CD8-positive, alpha-beta memory T cell (primary cell): ENCODE data around the gene EGFR. TPM values are rescaled to one million over a fixed set of nuclear protein-coding genes. Genes with fewer than 3 reads are reported as not detected.

Experiments
- CTCF ChIA-PET: fragments of 350-600 bp; sonication (Branson Sonifier 250); formaldehyde crosslinking; loops from one replicate; lab custom pipeline; 2021; ENCODE audit warnings: antibody characterized with exemption; lab: Charles Lee
- POLR2A ChIA-PET: fragments of 350-600 bp; sonication (Branson Sonifier 250); formaldehyde crosslinking; loops from one replicate; lab custom pipeline; 2021; ENCODE audit warnings: antibody characterized with exemption; lab: Charles Lee
- DNase-seq, 5 donors: peaks; one replicate each; pipeline versions ENCODE4 v3.0.0 to v3.0.0-alpha.2; 2020 to 2022; ENCODE audit warnings: mixed read lengths in 1 of 5
- H3K27ac ChIP-seq: one replicate; pipeline ENCODE4 v1.7.0; 2013; ENCODE audit warnings: low read depth, mild to moderate bottlenecking, low read length, moderate library complexity
- H3K27me3 ChIP-seq: 2 replicates; pipeline ENCODE4 v1.7.0; 2013; ENCODE audit warnings: low read length, mild to moderate bottlenecking; ENCODE audit not compliant: insufficient read depth, poor library complexity, severe bottlenecking
- H3K36me3 ChIP-seq: 2 replicates; pipeline ENCODE4 v1.7.0; 2013; ENCODE audit warnings: mild to moderate bottlenecking, low read length, moderate library complexity; ENCODE audit not compliant: insufficient read depth
- H3K4me1 ChIP-seq: 2 replicates; pipeline ENCODE4 v1.7.0; 2013; ENCODE audit warnings: mild to moderate bottlenecking, low read length, moderate library complexity; ENCODE audit not compliant: insufficient read depth
- H3K4me3 ChIP-seq: 2 replicates; pipeline ENCODE4 v1.7.0; 2013; ENCODE audit warnings: mild to moderate bottlenecking, low read length
- H3K9me3 ChIP-seq: 2 replicates; pipeline ENCODE4 v1.7.0; 2013; ENCODE audit warnings: mild to moderate bottlenecking, low read length
- H3K27ac Mint-ChIP-seq, 8 donors: one replicate each; pipeline ENCODE4 v1.8.0; 2020 to 2021; ENCODE audit warnings: mixed read lengths in 8 of 8, mild to moderate bottlenecking in 6 of 8, inconsistent platforms in 3 of 8, moderate library complexity in 3 of 8
- H3K27me3 Mint-ChIP-seq, 2 donors: one replicate each; pipeline ENCODE4 v1.8.0; 2020 to 2021; ENCODE audit warnings: mixed read lengths in 2 of 2, mild to moderate bottlenecking in 1 of 2, moderate library complexity in 1 of 2
- H3K36me3 Mint-ChIP-seq, 3 donors: one replicate each; pipeline ENCODE4 v1.8.0; 2020 to 2021; ENCODE audit warnings: mixed read lengths in 3 of 3, inconsistent platforms in 1 of 3, mild to moderate bottlenecking in 1 of 3
- H3K4me1 Mint-ChIP-seq, 3 donors: one replicate each; pipeline ENCODE4 v1.8.0; 2020 to 2021; ENCODE audit warnings: mixed read lengths in 3 of 3, inconsistent platforms in 1 of 3, mild to moderate bottlenecking in 1 of 3
- H3K4me3 Mint-ChIP-seq, 7 donors: one replicate each; pipeline ENCODE4 v1.8.0; 2020 to 2021; ENCODE audit warnings: mixed read lengths in 7 of 7, mild to moderate bottlenecking in 6 of 7, moderate library complexity in 4 of 7, inconsistent platforms in 2 of 7
- H3K9me3 Mint-ChIP-seq, 5 donors: one replicate each; pipeline ENCODE4 v1.8.0; 2020 to 2022; ENCODE audit warnings: mixed read lengths in 5 of 5, mild to moderate bottlenecking in 3 of 5, moderate library complexity in 2 of 5, inconsistent platforms in 1 of 5
- polyA plus RNA-seq: library from polyadenylated mRNA; unstranded; fragments of 300-500 nt; fragmentation: Illumina TruSeq; gene quantifications from one replicate; pipeline ENCODE4 v1.2.3, GENCODE V29; 2021
- total RNA-seq, 2 experiments: library from RNA; stranded (reverse); gene quantifications; one replicate each; pipeline ENCODE4 v1.2.3, GENCODE V29; 2021

Gene EGFR
- total and polyA plus RNA-seq, 3 experiments from 2014 or later: not detected

- no peak overlapping the region for H3K27ac Mint-ChIP-seq
- no peaks in the 10 kb centered on the region for H3K9me3 Mint-ChIP-seq
- POLR2A ChIA-PET: no interaction called here
Observed at GRCh38 chr7:55112056-55112455, 93.2 kb downstream of the EGFR start.

GRCh38 chr7:55113760-55114540 lies 95.1 kb downstream of the EGFR start:
- Histone ChIP-seq H3K4me3 (no peak overlapping the region), H3K36me3 (no peaks in the 10 kb centered on the region), H3K9me3 (no peaks in the 10 kb centered on the region), H3K27ac (no peak overlapping the region), H3K4me1 (no peaks in the 10 kb centered on the region), H3K27me3 (no peaks in the 10 kb centered on the region)
- Mint-ChIP-seq H3K36me3 (no peaks in the 10 kb centered on the region), H3K4me1 (peaks cover 8 to 11% (median 10%) of the 10 kb centered on the region in 3 donors), H3K4me3 (peak overlapping the region in 4 of 7 donors; percentile 6 to 57 (median 32)), H3K27ac (no peak overlapping the region), H3K27me3 (peaks cover 6 to 32% of the 10 kb centered on the region in 2 donors), H3K9me3 (no peaks in the 10 kb centered on the region)
- peak in 1 of 5 donors; percentile 9 for DNase-seq
- ChIA-PET POLR2A (no interaction called here), CTCF (no interaction called here)

More at GRCh38 chr7:55112056-55112455, 93.2 kb downstream of the EGFR start:
- Histone ChIP-seq H3K36me3 (no peaks in the 10 kb centered on the region), H3K27me3 (no peaks in the 10 kb centered on the region), H3K9me3 (no peaks in the 10 kb centered on the region), H3K4me3 (no peak overlapping the region), H3K4me1 (no peaks in the 10 kb centered on the region), H3K27ac (no peak overlapping the region)
- Mint-ChIP-seq H3K27me3 (peaks cover 12 to 43% of the 10 kb centered on the region in 2 donors), H3K36me3 (peaks cover 0 to 3% (median 0%) of the 10 kb centered on the region in 3 donors), H3K4me1 (peaks cover 8 to 11% (median 10%) of the 10 kb centered on the region in 3 donors), H3K4me3 (no peak overlapping the region)
- no peak for DNase-seq
- CTCF ChIA-PET: no interaction called here

- Mint-ChIP-seq H3K27ac (no peak overlapping the region), H3K27me3 (peaks cover 6 to 14% of the 10 kb centered on the region in 2 donors), H3K9me3 (no peaks in the 10 kb centered on the region), H3K4me3 (no peak overlapping the region), H3K4me1 (peaks cover 8 to 11% (median 10%) of the 10 kb centered on the region in 3 donors), H3K36me3 (no peaks in the 10 kb centered on the region)
- H3K9me3 ChIP-seq: no peaks in the 10 kb centered on the region
- no peak overlapping the region for H3K4me3 ChIP-seq
- CTCF ChIA-PET: no interaction called here
- DNase-seq: no peak
- no peaks in the 10 kb centered on the region for H3K36me3 ChIP-seq
- H3K27ac ChIP-seq: no peak overlapping the region
- H3K27me3 ChIP-seq: no peaks in the 10 kb centered on the region
- no peaks in the 10 kb centered on the region for H3K4me1 ChIP-seq
- POLR2A ChIA-PET: no interaction called here
Observed at GRCh38 chr7:55117286-55117685, 98.5 kb downstream of the EGFR start.

GRCh38 chr7:55118426-55118825 lies 99.6 kb downstream of the EGFR start:
- no peak for DNase-seq
- Mint-ChIP-seq H3K4me3 (no peak overlapping the region), H3K27ac (no peak overlapping the region), H3K27me3 (peaks cover 8 to 14% of the 10 kb centered on the region in 2 donors), H3K4me1 (peaks cover 5 to 7% (median 6%) of the 10 kb centered on the region in 3 donors), H3K36me3 (no peaks in the 10 kb centered on the region), H3K9me3 (no peaks in the 10 kb centered on the region)
- Histone ChIP-seq H3K4me3 (no peak overlapping the region), H3K9me3 (no peaks in the 10 kb centered on the region), H3K27me3 (no peaks in the 10 kb centered on the region), H3K4me1 (no peaks in the 10 kb centered on the region), H3K27ac (no peak overlapping the region), H3K36me3 (no peaks in the 10 kb centered on the region)
- CTCF ChIA-PET: no interaction called here
- POLR2A ChIA-PET: no interaction called here

GRCh38 chr7:55119571-55119970 lies 100.8 kb downstream of the EGFR start:
- Histone ChIP-seq H3K36me3 (no peaks in the 10 kb centered on the region), H3K4me3 (no peak overlapping the region), H3K27ac (no peak overlapping the region), H3K4me1 (no peaks in the 10 kb centered on the region), H3K27me3 (no peaks in the 10 kb centered on the region), H3K9me3 (no peaks in the 10 kb centered on the region)
- H3K36me3 Mint-ChIP-seq: no peaks in the 10 kb centered on the region
- H3K27me3 Mint-ChIP-seq: peaks cover 8 to 13% of the 10 kb centered on the region in 2 donors
- no peak for DNase-seq
- no peak overlapping the region for H3K4me3 Mint-ChIP-seq
- H3K27ac Mint-ChIP-seq: peak overlapping the region in 1 of 8 donors; percentile 58
- H3K4me1 Mint-ChIP-seq: no peaks in the 10 kb centered on the region
- H3K9me3 Mint-ChIP-seq: no peaks in the 10 kb centered on the region
- POLR2A ChIA-PET: no interaction called here
- CTCF ChIA-PET: no interaction called here

- CTCF ChIA-PET: no interaction called here
- Mint-ChIP-seq H3K9me3 (no peaks in the 10 kb centered on the region), H3K4me1 (no peaks in the 10 kb centered on the region), H3K27ac (no peak overlapping the region), H3K36me3 (no peaks in the 10 kb centered on the region), H3K4me3 (no peak overlapping the region), H3K27me3 (peaks cover 8 to 13% of the 10 kb centered on the region in 2 donors)
- Histone ChIP-seq H3K9me3 (no peaks in the 10 kb centered on the region), H3K4me3 (no peak overlapping the region), H3K27me3 (no peaks in the 10 kb centered on the region), H3K27ac (no peak overlapping the region), H3K4me1 (no peaks in the 10 kb centered on the region), H3K36me3 (no peaks in the 10 kb centered on the region)
- DNase-seq: no peak
- POLR2A ChIA-PET: no interaction called here
Observed at GRCh38 chr7:55120074-55120473, 101.3 kb downstream of the EGFR start.

- Histone ChIP-seq H3K4me3 (no peak overlapping the region), H3K27ac (no peak overlapping the region), H3K4me1 (no peaks in the 10 kb centered on the region), H3K27me3 (no peaks in the 10 kb centered on the region), H3K36me3 (no peaks in the 10 kb centered on the region), H3K9me3 (no peaks in the 10 kb centered on the region)
- no peaks in the 10 kb centered on the region for H3K36me3 Mint-ChIP-seq
- no peak overlapping the region for H3K4me3 Mint-ChIP-seq
- CTCF ChIA-PET: no interaction called here
- no peaks in the 10 kb centered on the region for H3K9me3 Mint-ChIP-seq
- H3K27me3 Mint-ChIP-seq: peaks cover 8 to 11% of the 10 kb centered on the region in 2 donors
- H3K27ac Mint-ChIP-seq: no peak overlapping the region
- no peaks in the 10 kb centered on the region for H3K4me1 Mint-ChIP-seq
- POLR2A ChIA-PET: no interaction called here
- no peak for DNase-seq
Observed at GRCh38 chr7:55120501-55121198, 101.8 kb downstream of the EGFR start.

- Mint-ChIP-seq H3K27ac (peak overlapping the region in 1 of 8 donors; percentile 29), H3K27me3 (peaks cover 6 to 10% of the 10 kb centered on the region in 2 donors), H3K4me3 (no peak overlapping the region), H3K4me1 (no peaks in the 10 kb centered on the region), H3K36me3 (no peaks in the 10 kb centered on the region), H3K9me3 (no peaks in the 10 kb centered on the region)
- CTCF ChIA-PET: no interaction called here
- DNase-seq: no peak
- POLR2A ChIA-PET: no interaction called here
- H3K36me3 ChIP-seq: no peaks in the 10 kb centered on the region
- no peaks in the 10 kb centered on the region for H3K27me3 ChIP-seq
- no peaks in the 10 kb centered on the region for H3K4me1 ChIP-seq
- H3K9me3 ChIP-seq: no peaks in the 10 kb centered on the region
- no peak overlapping the region for H3K4me3 ChIP-seq
- no peak overlapping the region for H3K27ac ChIP-seq
Observed at GRCh38 chr7:55121249-55121648, 102.4 kb downstream of the EGFR start.
